GM13976 (cell line): ENCODE data around the gene CX3CR1.

Experiments used
- DNase-seq: peaks from one replicate; pipeline ENCODE4 v3.0.0; 2012; ENCODE audit warnings: low spot score
- in situ Hi-C: fragments of 300-500 bp; cut with MboI; formaldehyde crosslinking; loops from one replicate; pipeline ENCODE4 v1.12.0; 2022; ENCODE audit warnings: low sequenced_read_pairs, mixed read lengths, inconsistent platforms; ENCODE audit not compliant: unreplicated experiment
- TF ChIP-seq, protein P1 (sequence below): IDR thresholded peaks from 2 replicates; pipeline ENCODE4 v1.5.1; 2012; ENCODE audit warnings: borderline replicate concordance, mild to moderate bottlenecking; ENCODE audit not compliant: insufficient read depth; ENCODE audit errors: extremely low read depth, missing control alignments, control extremely low read depth

Gene CX3CR1

GRCh38 chr3:39302178-39302577, 22.3 kb upstream of the CX3CR1 start:
- TF ChIP-seq, protein P1, sequence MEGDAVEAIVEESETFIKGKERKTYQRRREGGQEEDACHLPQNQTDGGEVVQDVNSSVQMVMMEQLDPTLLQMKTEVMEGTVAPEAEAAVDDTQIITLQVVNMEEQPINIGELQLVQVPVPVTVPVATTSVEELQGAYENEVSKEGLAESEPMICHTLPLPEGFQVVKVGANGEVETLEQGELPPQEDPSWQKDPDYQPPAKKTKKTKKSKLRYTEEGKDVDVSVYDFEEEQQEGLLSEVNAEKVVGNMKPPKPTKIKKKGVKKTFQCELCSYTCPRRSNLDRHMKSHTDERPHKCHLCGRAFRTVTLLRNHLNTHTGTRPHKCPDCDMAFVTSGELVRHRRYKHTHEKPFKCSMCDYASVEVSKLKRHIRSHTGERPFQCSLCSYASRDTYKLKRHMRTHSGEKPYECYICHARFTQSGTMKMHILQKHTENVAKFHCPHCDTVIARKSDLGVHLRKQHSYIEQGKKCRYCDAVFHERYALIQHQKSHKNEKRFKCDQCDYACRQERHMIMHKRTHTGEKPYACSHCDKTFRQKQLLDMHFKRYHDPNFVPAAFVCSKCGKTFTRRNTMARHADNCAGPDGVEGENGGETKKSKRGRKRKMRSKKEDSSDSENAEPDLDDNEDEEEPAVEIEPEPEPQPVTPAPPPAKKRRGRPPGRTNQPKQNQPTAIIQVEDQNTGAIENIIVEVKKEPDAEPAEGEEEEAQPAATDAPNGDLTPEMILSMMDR: no peak
- DNase-seq: no peak
- in situ Hi-C loops: no loop called here

- no peak for DNase-seq
- TF ChIP-seq, protein P1: no peak
- in situ Hi-C loops: no loop called here
Observed at GRCh38 chr3:39299279-39299678, 19.4 kb upstream of the CX3CR1 start.

DNA sequence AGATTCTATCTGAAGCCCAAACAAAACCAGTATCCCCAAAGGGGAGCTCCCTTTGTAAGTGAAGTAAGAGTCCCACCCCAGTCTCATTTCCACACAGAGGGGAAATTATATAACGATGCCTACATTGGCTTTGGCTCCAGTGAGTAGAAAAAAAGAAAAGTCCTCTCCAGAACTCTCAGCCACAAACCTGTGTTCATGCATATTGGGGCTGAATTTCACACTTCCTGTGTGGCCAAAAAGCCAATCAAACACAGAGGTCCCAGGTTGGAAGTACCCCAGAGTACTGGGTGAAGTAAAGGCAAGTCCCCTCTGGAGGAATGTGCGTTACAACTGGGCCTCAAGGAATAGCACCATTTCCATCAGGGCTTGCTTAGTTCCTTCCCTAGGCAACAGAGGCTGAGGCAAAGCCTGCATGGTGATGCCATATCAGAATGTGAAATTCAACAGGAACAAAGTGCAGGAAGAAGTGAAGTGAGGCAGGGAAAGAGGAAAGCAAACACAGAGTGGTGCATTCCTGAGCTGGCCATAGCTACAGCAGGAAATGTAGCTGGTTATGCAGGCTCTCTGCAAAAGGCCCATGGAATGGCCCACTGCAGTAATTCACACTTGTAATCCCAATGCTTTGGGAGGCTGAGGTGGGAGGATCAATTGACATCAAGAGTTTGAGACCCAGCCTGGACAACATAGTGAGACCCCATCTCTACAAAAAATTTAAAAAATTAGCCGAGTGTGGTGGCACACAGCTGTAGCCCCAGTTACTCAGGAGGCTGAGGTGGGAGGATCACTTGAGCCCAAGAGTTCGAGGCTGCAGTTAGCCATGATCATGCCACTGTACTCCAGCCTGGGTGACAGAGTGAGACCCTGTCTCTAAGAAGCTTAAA, 16.6 kb upstream of the CX3CR1 start:
- TF ChIP-seq, protein P1: no peak
- DNase-seq: peak; percentile 9
- in situ Hi-C loops: no loop called here

GRCh38 chr3:39295184-39295775, 15.4 kb upstream of the CX3CR1 start:
- peak; percentile 73 for DNase-seq
- in situ Hi-C loops: no loop called here
- TF ChIP-seq, protein P1: no peak

- in situ Hi-C loops: loop anchor here (5.0 kb wide), 1 partner anchor 83 kb away; no protein-coding TSS in a partner anchor
- TF ChIP-seq, protein P1: no peak
- no peak for DNase-seq
Observed at GRCh38 chr3:39294446-39295183, 14.8 kb upstream of the CX3CR1 start.

- no peak for DNase-seq
- TF ChIP-seq, protein P1: no peak
- in situ Hi-C loops: loop anchor here (5.0 kb wide), 1 partner anchor 84 kb away; no protein-coding TSS in a partner anchor
Observed at GRCh38 chr3:39292961-39293360, 13.1 kb upstream of the CX3CR1 start.
